Caco-2 (cell line): ENCODE measurements around the gene RNF126. TPM values are rescaled to one million over a fixed set of nuclear protein-coding genes. Genes with fewer than 3 reads are reported as not detected.

Experiments
- BruUV-seq: library from RNA; stranded (reverse); fragments of 400-500 nt; replicated peaks from 2 replicates; lab custom pipeline; 2021; lab: Mats Ljungman, UMichigan
- CTCF ChIA-PET: fragments of 300-600 bp; sonication (Branson Sonifier 250); formaldehyde crosslinking; loops from one replicate; lab custom pipeline; 2022; ENCODE audit warnings: antibody characterized with exemption; lab: Charles Lee
- POLR2A ChIA-PET: fragments of 300-600 bp; sonication (Branson Sonifier 250); formaldehyde crosslinking; loops from one replicate; lab custom pipeline; 2022; ENCODE audit warnings: antibody characterized with exemption; lab: Charles Lee
- DNase-seq, 2 experiments: peaks; one replicate each; pipeline versions ENCODE4 v3.0.0 to v3.0.0-alpha.2; 2020 to 2022
- H3K27me3 ChIP-seq: replicated peaks from 2 replicates; pipeline ENCODE4 v1.6.0; 2011; ENCODE audit warnings: low read length; ENCODE audit not compliant: control insufficient read depth, insufficient read depth
- H3K36me3 ChIP-seq: 2 replicates; pipeline ENCODE4 v1.5.1; 2011; ENCODE audit warnings: low read length; ENCODE audit not compliant: control insufficient read depth, insufficient read depth
- H3K4me1 ChIP-seq: fragments of 250-450 bp; sonication (Bioruptor Pico); 2 replicates; pipeline ENCODE4 v1.5.1; 2020; ENCODE audit warnings: mild to moderate bottlenecking
- H3K4me3 ChIP-seq: 2 replicates; pipeline ENCODE4 v1.5.1; 2011; ENCODE audit warnings: low read depth, mild to moderate bottlenecking, control low read depth, low read length
- H3K9me3 ChIP-seq: fragments of 250-450 bp; sonication (Bioruptor Pico); 2 replicates; pipeline ENCODE4 v1.5.1; 2020; ENCODE audit warnings: mild to moderate bottlenecking, moderate library complexity
- H3K27ac Mint-ChIP-seq: one replicate; pipeline ENCODE4 v1.8.0; 2022; ENCODE audit warnings: mixed read lengths; ENCODE audit not compliant: unreplicated experiment
- H3K27me3 Mint-ChIP-seq: one replicate; pipeline ENCODE4 v1.8.0; 2022; ENCODE audit warnings: mixed read lengths; ENCODE audit not compliant: insufficient read depth, unreplicated experiment
- H3K36me3 Mint-ChIP-seq: one replicate; pipeline ENCODE4 v1.8.0; 2022; ENCODE audit warnings: mild to moderate bottlenecking, mixed read lengths; ENCODE audit not compliant: insufficient read depth, unreplicated experiment
- H3K4me1 Mint-ChIP-seq: one replicate; pipeline ENCODE4 v1.8.0; 2022; ENCODE audit warnings: low read depth, mixed read lengths; ENCODE audit not compliant: unreplicated experiment
- H3K4me3 Mint-ChIP-seq: one replicate; pipeline ENCODE4 v1.8.0; 2022; ENCODE audit warnings: mild to moderate bottlenecking, moderate library complexity, mixed read lengths; ENCODE audit not compliant: unreplicated experiment
- H3K9me3 Mint-ChIP-seq: one replicate; pipeline ENCODE4 v1.8.0; 2022; ENCODE audit warnings: mixed read lengths; ENCODE audit not compliant: unreplicated experiment
- CTCF ChIP-seq, 2 experiments: fragments of 200-600 bp in 1 of 2; IDR thresholded peaks; 1 replicate in 1 of 2; 2 replicates in 1 of 2; pipeline versions ENCODE4 v1.5.1 to v1.8.0; 2011 to 2022; ENCODE audit warnings: antibody characterized with exemption in 1 of 2, control low read depth in 1 of 2, inconsistent platforms in 1 of 2, low read depth in 1 of 2, low read length in 1 of 2, mild to moderate bottlenecking in 1 of 2, moderate library complexity in 1 of 2; ENCODE audit not compliant: insufficient read depth in 1 of 2, severe bottlenecking in 1 of 2, unreplicated experiment in 1 of 2
- intact Hi-C: fragments of 100-400 bp; cut with micrococcal nuclease; formaldehyde crosslinking; loops from one replicate; pipeline ENCODE4 v1.10.0; 2022; ENCODE audit not compliant: unreplicated experiment
- total RNA-seq: library from RNA; stranded (reverse); gene quantifications from 2 replicates; pipeline ENCODE4 v1.2.3, GENCODE V29; 2022

Gene RNF126
- total RNA-seq, 1 experiment from 2014 or later = 74.6 TPM

- H3K36me3 Mint-ChIP-seq = peaks cover 35% of the 10 kb centered on the region
- ChIA-PET POLR2A (no interaction called here), CTCF (no interaction called here)
- no peak for TF ChIP-seq CTCF (IDR thresholded peaks at IDR 0.05; ENCODE audit: insufficient read depth in 1 of 2, low read depth in 1 of 2, low read length in 1 of 2, severe bottlenecking in 1 of 2, unreplicated experiment in 1 of 2)
- intact Hi-C loops = no loop called here
- DNase-seq = no peak
- H3K4me1 Mint-ChIP-seq = peaks cover 3% of the 10 kb centered on the region
- no peaks in the 10 kb centered on the region; the same call in 1 of the 2 replicates for H3K36me3 ChIP-seq
- H3K27ac Mint-ChIP-seq = no peak overlapping the region
- no peaks in the 10 kb centered on the region for H3K27me3 ChIP-seq
- peaks cover 3% of the 10 kb centered on the region; the same call in 1 of the 2 replicates for H3K4me1 ChIP-seq
- no TSS peak for BruUV-seq
- H3K4me3 Mint-ChIP-seq = no peak overlapping the region
- no peaks in the 10 kb centered on the region for H3K27me3 Mint-ChIP-seq
- no peaks in the 10 kb centered on the region for H3K9me3 Mint-ChIP-seq
- no peak overlapping the region for H3K4me3 ChIP-seq
- H3K9me3 ChIP-seq = no peaks in the 10 kb centered on the region
Observed at GRCh38 chr19:682678-683320, 19.8 kb upstream of the RNF126 start.

DNA sequence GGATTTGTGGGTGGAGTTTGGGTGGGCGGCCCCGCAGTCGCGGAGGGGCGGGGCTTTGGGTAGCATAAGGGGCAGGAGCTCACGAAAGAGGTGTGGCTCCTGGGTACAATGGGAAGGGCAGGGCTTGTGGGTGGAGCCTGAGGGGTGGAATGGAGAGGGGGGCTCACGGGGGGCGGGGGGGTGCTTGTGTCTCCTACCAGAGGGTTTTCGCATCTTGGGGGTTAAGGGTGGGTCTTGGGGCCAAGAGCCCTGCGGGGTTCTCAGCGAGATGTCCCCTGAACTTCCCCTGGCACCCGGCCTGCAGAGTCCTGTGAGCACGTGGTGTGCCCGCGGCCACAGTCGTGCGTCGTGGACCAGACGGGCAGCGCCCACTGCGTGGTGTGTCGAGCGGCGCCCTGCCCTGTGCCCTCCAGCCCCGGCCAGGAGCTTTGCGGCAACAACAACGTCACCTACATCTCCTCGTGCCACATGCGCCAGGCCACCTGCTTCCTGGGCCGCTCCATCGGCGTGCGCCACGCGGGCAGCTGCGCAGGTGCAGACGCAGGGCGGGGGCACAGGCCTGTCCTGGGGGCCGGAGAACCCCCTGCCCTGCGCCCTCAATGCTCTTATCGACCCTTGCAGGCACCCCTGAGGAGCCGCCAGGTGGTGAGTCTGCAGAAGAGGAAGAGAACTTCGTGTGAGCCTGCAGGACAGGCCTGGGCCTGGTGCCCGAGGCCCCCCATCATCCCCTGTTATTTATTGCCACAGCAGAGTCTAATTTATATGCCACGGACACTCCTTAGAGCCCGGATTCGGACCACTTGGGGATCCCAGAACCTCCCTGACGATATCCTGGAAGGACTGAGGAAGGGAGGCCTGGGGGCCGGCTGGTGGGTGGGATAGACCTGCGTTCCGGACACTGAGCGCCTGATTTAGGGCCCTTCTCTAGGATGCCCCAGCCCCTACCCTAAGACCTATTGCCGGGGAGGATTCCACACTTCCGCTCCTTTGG, 18.3 kb upstream of the RNF126 start:
- peak overlapping the region; percentile 82 for H3K27ac Mint-ChIP-seq
- intact Hi-C loops = loop anchor here (2.0 kb wide), 1 partner anchor 19 kb away; the partner anchor contains the start of gene RNF126
- no TSS peak for BruUV-seq
- H3K27me3 Mint-ChIP-seq = no peaks in the 10 kb centered on the region
- H3K4me1 Mint-ChIP-seq = no peaks in the 10 kb centered on the region
- DNase-seq = no peak
- H3K9me3 Mint-ChIP-seq = no peaks in the 10 kb centered on the region
- POLR2A ChIA-PET = interaction anchor here (0.8 kb wide), 1 partner anchor 12 kb away, joined by 4 read pairs; no protein-coding TSS in a partner anchor
- peaks cover 31% of the 10 kb centered on the region for H3K36me3 Mint-ChIP-seq
- peaks cover 6% of the 10 kb centered on the region; the same call in 1 of the 2 replicates for H3K4me1 ChIP-seq
- TF ChIP-seq CTCF (IDR thresholded peaks at IDR 0.05; ENCODE audit: insufficient read depth in 1 of 2, low read depth in 1 of 2, low read length in 1 of 2, severe bottlenecking in 1 of 2, unreplicated experiment in 1 of 2) = no peak
- H3K9me3 ChIP-seq = no peaks in the 10 kb centered on the region
- peak overlapping the region; percentile 75 for H3K4me3 Mint-ChIP-seq
- H3K36me3 ChIP-seq = no peaks in the 10 kb centered on the region; the same call in 1 of the 2 replicates
- CTCF ChIA-PET = interaction anchor here (0.5 to 0.9 kb wide), 3 partner anchors 10 to 72 kb away, joined by 3 to 11 read pairs (median 4); no protein-coding TSS in a partner anchor
- no peak overlapping the region for H3K4me3 ChIP-seq
- H3K27me3 ChIP-seq = no peaks in the 10 kb centered on the region
